Retinal pigment epithelial cell (primary cell): ENCODE results near the gene FANCL.
"Not testable (repeated sequence)": the region's sequence is repeated elsewhere in the genome, so short reads cannot be mapped to it uniquely, and the experiment has no call there.

Source experiments
- DNase-seq: peaks from one replicate; pipeline ENCODE4 v3.0.0-alpha.2; 2010; ENCODE audit warnings: low read depth
- H3K4me3 ChIP-seq: 2 replicates; pipeline ENCODE4 v1.5.1; 2011; ENCODE audit warnings: mild to moderate bottlenecking, low read length, control low read depth, moderate library complexity
- CTCF ChIP-seq: conservative IDR thresholded peaks from 2 replicates; pipeline ENCODE4 v1.5.1; 2011; ENCODE audit warnings: low read depth, low read length, control low read depth, inconsistent platforms

Gene FANCL

GRCh38 chr2:58186501-58186900 lies 54.6 kb downstream of the FANCL start:
- no peak overlapping the region for H3K4me3 ChIP-seq
- TF ChIP-seq CTCF = no peak
- no peak for DNase-seq

GRCh38 chr2:58182527-58182926 lies 58.6 kb downstream of the FANCL start:
- H3K4me3 ChIP-seq = no peak overlapping the region
- TF ChIP-seq CTCF = no peak
- DNase-seq = no peak

- no peak for TF ChIP-seq CTCF
- no peak for DNase-seq
- H3K4me3 ChIP-seq = no peak overlapping the region
Measured at GRCh38 chr2:58180635-58181034, 60.5 kb downstream of the FANCL start.

GRCh38 chr2:58180175-58180574 lies 61.0 kb downstream of the FANCL start:
- DNase-seq, H3K4me3 ChIP-seq: not testable (repeated sequence)

- DNase-seq, H3K4me3 ChIP-seq: not testable (repeated sequence)
Measured at GRCh38 chr2:58177187-58177586, 63.9 kb downstream of the FANCL start.

GRCh38 chr2:58171831-58172230 lies 69.3 kb downstream of the FANCL start:
- not testable (repeated sequence) for DNase-seq, H3K4me3 ChIP-seq

- not testable (repeated sequence) for H3K4me3 ChIP-seq, DNase-seq
Measured at GRCh38 chr2:58170334-58170933, 70.7 kb downstream of the FANCL start.

GRCh38 chr2:58169845-58170244 lies 71.3 kb downstream of the FANCL start:
- not testable (repeated sequence) for DNase-seq, H3K4me3 ChIP-seq

GRCh38 chr2:58168130-58168529 lies 73.0 kb downstream of the FANCL start:
- not testable (repeated sequence) for H3K4me3 ChIP-seq, DNase-seq

- no peak for DNase-seq
- TF ChIP-seq CTCF = no peak
- H3K4me3 ChIP-seq = no peak overlapping the region
Measured at GRCh38 chr2:58163913-58164312, 77.2 kb downstream of the FANCL start.

- TF ChIP-seq CTCF = no peak
- no peak overlapping the region for H3K4me3 ChIP-seq
- no peak for DNase-seq
Measured at GRCh38 chr2:58158481-58158880, 82.6 kb downstream of the FANCL start.
